ENCODE measurements around the gene TSKS.

DNA sequence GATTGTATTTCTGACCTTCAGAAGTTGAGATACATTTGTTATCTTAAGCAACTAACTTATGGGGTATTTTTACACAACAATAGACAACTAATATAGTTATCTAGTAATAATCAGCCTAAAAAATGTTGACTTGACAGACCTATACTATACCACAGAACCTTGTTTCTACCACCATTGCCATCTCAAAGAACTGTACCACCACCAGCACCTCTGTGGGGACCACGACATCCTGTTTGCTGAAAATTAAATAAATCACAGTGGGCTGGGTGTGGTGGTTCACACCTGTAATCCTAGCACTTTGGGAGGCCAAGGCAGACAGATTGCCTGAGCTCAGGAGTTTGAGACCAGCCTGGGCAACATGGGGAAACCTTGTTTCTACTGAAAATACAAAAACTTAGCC, 24.0 kb downstream of the TSKS start:
- TF ChIP-seq, protein P1, sequence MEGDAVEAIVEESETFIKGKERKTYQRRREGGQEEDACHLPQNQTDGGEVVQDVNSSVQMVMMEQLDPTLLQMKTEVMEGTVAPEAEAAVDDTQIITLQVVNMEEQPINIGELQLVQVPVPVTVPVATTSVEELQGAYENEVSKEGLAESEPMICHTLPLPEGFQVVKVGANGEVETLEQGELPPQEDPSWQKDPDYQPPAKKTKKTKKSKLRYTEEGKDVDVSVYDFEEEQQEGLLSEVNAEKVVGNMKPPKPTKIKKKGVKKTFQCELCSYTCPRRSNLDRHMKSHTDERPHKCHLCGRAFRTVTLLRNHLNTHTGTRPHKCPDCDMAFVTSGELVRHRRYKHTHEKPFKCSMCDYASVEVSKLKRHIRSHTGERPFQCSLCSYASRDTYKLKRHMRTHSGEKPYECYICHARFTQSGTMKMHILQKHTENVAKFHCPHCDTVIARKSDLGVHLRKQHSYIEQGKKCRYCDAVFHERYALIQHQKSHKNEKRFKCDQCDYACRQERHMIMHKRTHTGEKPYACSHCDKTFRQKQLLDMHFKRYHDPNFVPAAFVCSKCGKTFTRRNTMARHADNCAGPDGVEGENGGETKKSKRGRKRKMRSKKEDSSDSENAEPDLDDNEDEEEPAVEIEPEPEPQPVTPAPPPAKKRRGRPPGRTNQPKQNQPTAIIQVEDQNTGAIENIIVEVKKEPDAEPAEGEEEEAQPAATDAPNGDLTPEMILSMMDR (IDR thresholded peaks at IDR 0.05) = no peak
- TF ChIP-seq POLR2A (IDR thresholded peaks at IDR 0.05) = no peak

Data from vagina (tissue), 2 donors.